Panc1 (cell line): Measurements from ENCODE around the gene HOXB5. TPM values are rescaled to one million over a fixed set of nuclear protein-coding genes. Genes with fewer than 3 reads are reported as not detected.

Experiments used
- ATAC-seq: fragments of 200-7000 bp; cut with Tn5 transposase; 2 replicates; pipeline ENCODE4 v1.9.1; 2020; ENCODE audit warnings: mild to moderate bottlenecking, moderate library complexity
- BruUV-seq: library from RNA; stranded (reverse); fragments of 400-500 nt; replicated peaks from 2 replicates; lab custom pipeline; 2021; lab: Mats Ljungman, UMichigan
- CTCF ChIA-PET: fragments of 300-600 bp; sonication (Branson Sonifier 250); formaldehyde crosslinking; loops from one replicate; lab custom pipeline; 2022; ENCODE audit warnings: antibody characterized with exemption; lab: Charles Lee
- POLR2A ChIA-PET: fragments of 300-600 bp; sonication (Branson Sonifier 250); formaldehyde crosslinking; loops from one replicate; lab custom pipeline; 2022; ENCODE audit warnings: antibody characterized with exemption; lab: Charles Lee
- DNase-seq: peaks from one replicate; pipeline ENCODE4 v3.0.0-alpha.2; 2010; ENCODE audit warnings: low read depth, low spot score
- H3K27ac ChIP-seq: 2 replicates; pipeline ENCODE4 v1.5.1; 2011; ENCODE audit warnings: mild to moderate bottlenecking, low read length, inconsistent platforms
- H3K27me3 ChIP-seq: fragments of 200-500 bp; sonication (Bioruptor generic); 2 replicates; pipeline ENCODE4 v1.6.0; 2014; ENCODE audit warnings: low read length, inconsistent platforms; ENCODE audit not compliant: control insufficient read depth, insufficient read depth
- H3K36me3 ChIP-seq: fragments of 200-500 bp; sonication (Bioruptor generic); 2 replicates; pipeline ENCODE4 v1.5.1; 2014; ENCODE audit warnings: inconsistent platforms, mild to moderate bottlenecking, low read length, moderate library complexity; ENCODE audit not compliant: control insufficient read depth, insufficient read depth
- H3K4me1 ChIP-seq: 2 replicates; pipeline ENCODE4 v1.5.1; 2011; ENCODE audit warnings: inconsistent platforms, mild to moderate bottlenecking, low read length, moderate library complexity; ENCODE audit not compliant: control insufficient read depth, insufficient read depth
- H3K4me3 ChIP-seq, 2 experiments: 2 replicates each; pipeline ENCODE4 v1.5.1; 2011 to 2012; ENCODE audit warnings: low read depth in 2 of 2, low read length in 2 of 2, mild to moderate bottlenecking in 2 of 2, inconsistent platforms in 1 of 2, moderate library complexity in 1 of 2
- H3K9me3 ChIP-seq: fragments of 200-500 bp; sonication (Bioruptor generic); 2 replicates; pipeline ENCODE4 v1.5.1; 2014; ENCODE audit warnings: low read depth, mild to moderate bottlenecking, inconsistent platforms, low read length, moderate library complexity; ENCODE audit not compliant: control insufficient read depth, insufficient read depth
- CTCF ChIP-seq: fragments of 450-650 bp; IDR thresholded peaks from 2 replicates; pipeline ENCODE4 v1.5.1; 2017; ENCODE audit warnings: mild to moderate bottlenecking
- POLR2AphosphoS5 ChIP-seq: IDR thresholded peaks from 2 replicates; pipeline ENCODE4 v1.6.1; 2012; ENCODE audit warnings: mild to moderate bottlenecking, low read depth, low read length, moderate library complexity
- SIN3A ChIP-seq: IDR thresholded peaks from 2 replicates; pipeline ENCODE4 v1.6.1; 2012; ENCODE audit warnings: low read depth, mild to moderate bottlenecking, low read length, moderate library complexity, borderline replicate concordance; ENCODE audit not compliant: insufficient read depth
- TCF7L2 ChIP-seq: IDR thresholded peaks from 2 replicates; pipeline ENCODE4 v1.6.1; 2011; ENCODE audit warnings: mild to moderate bottlenecking, low read depth, low read length, inconsistent platforms
- in situ Hi-C: cut with HindIII; loops from 2 replicates; pipeline ENCODE4 v1.10.0; 2016; ENCODE audit warnings: low sequenced_read_pairs, low pct_unique_long_range_greater_than_20kb
- intact Hi-C: fragments of 100-400 bp; cut with micrococcal nuclease; formaldehyde crosslinking; loops from one replicate; pipeline ENCODE4 v1.10.0; 2022; ENCODE audit not compliant: unreplicated experiment
- total RNA-seq: library from RNA; stranded (reverse); gene quantifications from one replicate; pipeline ENCODE4 v1.2.1, GENCODE V29; 2021; ENCODE audit not compliant: unreplicated experiment
- TF ChIP-seq, protein P1 (sequence below), 2 experiments: IDR thresholded peaks; 2 replicates each; pipeline ENCODE4 v1.6.1; 2011 to 2012; ENCODE audit warnings: low read depth in 2 of 2, control low read depth in 1 of 2, low read length in 1 of 2, mild to moderate bottlenecking in 1 of 2, moderate library complexity in 1 of 2; ENCODE audit not compliant: insufficient read depth in 1 of 2

The HOXB5 gene
- total RNA-seq, 1 experiment from 2014 or later: 67.2 TPM

- intact Hi-C loops (no loop called here), in situ Hi-C loops (no loop called here)
- BruUV-seq: no TSS peak
- Histone ChIP-seq H3K36me3 (0 out of 2 replicates have a peak, but pooled peaks cover 4% of the 10 kb centered on the region), H3K27me3 (no peaks in the 10 kb centered on the region), H3K4me1 (peaks cover 34% of the 10 kb centered on the region), H3K9me3 (no peaks in the 10 kb centered on the region), H3K4me3 (no peak overlapping the region), H3K27ac (no peak overlapping the region)
- ChIA-PET POLR2A (no interaction called here), CTCF (no interaction called here)
- no peak; the same call in 1 of the 2 replicates for TF ChIP-seq POLR2AphosphoS5
- TF ChIP-seq SIN3A: no peak
- TF ChIP-seq, protein P1, sequence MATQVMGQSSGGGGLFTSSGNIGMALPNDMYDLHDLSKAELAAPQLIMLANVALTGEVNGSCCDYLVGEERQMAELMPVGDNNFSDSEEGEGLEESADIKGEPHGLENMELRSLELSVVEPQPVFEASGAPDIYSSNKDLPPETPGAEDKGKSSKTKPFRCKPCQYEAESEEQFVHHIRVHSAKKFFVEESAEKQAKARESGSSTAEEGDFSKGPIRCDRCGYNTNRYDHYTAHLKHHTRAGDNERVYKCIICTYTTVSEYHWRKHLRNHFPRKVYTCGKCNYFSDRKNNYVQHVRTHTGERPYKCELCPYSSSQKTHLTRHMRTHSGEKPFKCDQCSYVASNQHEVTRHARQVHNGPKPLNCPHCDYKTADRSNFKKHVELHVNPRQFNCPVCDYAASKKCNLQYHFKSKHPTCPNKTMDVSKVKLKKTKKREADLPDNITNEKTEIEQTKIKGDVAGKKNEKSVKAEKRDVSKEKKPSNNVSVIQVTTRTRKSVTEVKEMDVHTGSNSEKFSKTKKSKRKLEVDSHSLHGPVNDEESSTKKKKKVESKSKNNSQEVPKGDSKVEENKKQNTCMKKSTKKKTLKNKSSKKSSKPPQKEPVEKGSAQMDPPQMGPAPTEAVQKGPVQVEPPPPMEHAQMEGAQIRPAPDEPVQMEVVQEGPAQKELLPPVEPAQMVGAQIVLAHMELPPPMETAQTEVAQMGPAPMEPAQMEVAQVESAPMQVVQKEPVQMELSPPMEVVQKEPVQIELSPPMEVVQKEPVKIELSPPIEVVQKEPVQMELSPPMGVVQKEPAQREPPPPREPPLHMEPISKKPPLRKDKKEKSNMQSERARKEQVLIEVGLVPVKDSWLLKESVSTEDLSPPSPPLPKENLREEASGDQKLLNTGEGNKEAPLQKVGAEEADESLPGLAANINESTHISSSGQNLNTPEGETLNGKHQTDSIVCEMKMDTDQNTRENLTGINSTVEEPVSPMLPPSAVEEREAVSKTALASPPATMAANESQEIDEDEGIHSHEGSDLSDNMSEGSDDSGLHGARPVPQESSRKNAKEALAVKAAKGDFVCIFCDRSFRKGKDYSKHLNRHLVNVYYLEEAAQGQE (IDR thresholded peaks at IDR 0.05; ENCODE audit: insufficient read depth in 1 of 2, low read depth in 2 of 2, low read length in 1 of 2): no peak
- TF ChIP-seq TCF7L2: no peak
- no peak for TF ChIP-seq CTCF
- no peak for DNase-seq
- no peak for ATAC-seq
Observed at GRCh38 chr17:48630009-48630924, 36.7 kb upstream of the HOXB5 start.

GRCh38 chr17:48629411-48629759 lies 35.8 kb upstream of the HOXB5 start:
- Histone ChIP-seq H3K4me1 (peaks cover 36% of the 10 kb centered on the region), H3K27ac (peak overlapping the region; percentile 57; the same call in 1 of the 2 replicates), H3K36me3 (0 out of 2 replicates have a peak, but pooled peaks cover 3% of the 10 kb centered on the region), H3K9me3 (no peaks in the 10 kb centered on the region), H3K4me3 (no peak overlapping the region), H3K27me3 (no peaks in the 10 kb centered on the region)
- TF ChIP-seq CTCF: no peak
- TF ChIP-seq, protein P1 (IDR thresholded peaks at IDR 0.05; ENCODE audit: insufficient read depth in 1 of 2, low read depth in 2 of 2, low read length in 1 of 2): no peak
- TF ChIP-seq TCF7L2: no peak
- TF ChIP-seq POLR2AphosphoS5: no peak
- no peak for TF ChIP-seq SIN3A
- in situ Hi-C loops (no loop called here), intact Hi-C loops (no loop called here)
- no TSS peak for BruUV-seq
- CTCF ChIA-PET: no interaction called here
- DNase-seq (no peak), ATAC-seq (no peak)
- POLR2A ChIA-PET: no interaction called here
